ENCODE results near the gene FANCM.

The FANCM gene

GRCh38 chr14:45227566-45227965, 91.8 kb downstream of the FANCM start:
- in situ Hi-C loops (cut with MboI; ENCODE audit: low sequenced_read_pairs) = no loop called here

GRCh38 chr14:45238988-45239387, 103.3 kb downstream of the FANCM start:
- in situ Hi-C loops (cut with MboI; ENCODE audit: low sequenced_read_pairs) = no loop called here

- in situ Hi-C loops (cut with MboI; ENCODE audit: low sequenced_read_pairs) = no loop called here
Observed at GRCh38 chr14:45242706-45243105, 107.0 kb downstream of the FANCM start.

- in situ Hi-C loops (cut with MboI; ENCODE audit: low sequenced_read_pairs) = no loop called here
Observed at GRCh38 chr14:45246151-45246550, 110.4 kb downstream of the FANCM start.

GRCh38 chr14:45246691-45247090, 111.0 kb downstream of the FANCM start:
- in situ Hi-C loops (cut with MboI; ENCODE audit: low sequenced_read_pairs) = no loop called here

GRCh38 chr14:45247427-45247826, 111.7 kb downstream of the FANCM start:
- in situ Hi-C loops (cut with MboI; ENCODE audit: low sequenced_read_pairs) = no loop called here

- in situ Hi-C loops (cut with MboI; ENCODE audit: low sequenced_read_pairs) = loop anchor here (25.0 kb wide), 1 partner anchor 338 kb away; no protein-coding TSS in a partner anchor
Observed at GRCh38 chr14:45249856-45250575, 114.3 kb downstream of the FANCM start.

All from HL-60/S4 (cell line).